Neutrophil (primary cell): Measurements from ENCODE around the gene IFITM2.
"Not testable (repeated sequence)": the region's sequence is repeated elsewhere in the genome, so short reads cannot be mapped to it uniquely, and the experiment has no call there.

Source experiments
- H3K27ac ChIP-seq: fragments of 200-600 bp; sonication (generic); 2 replicates; pipeline ENCODE4 v1.5.1; 2016; ENCODE audit warnings: mild to moderate bottlenecking, moderate library complexity
- H3K27me3 ChIP-seq: fragments of 200-600 bp; sonication (generic); 2 replicates; pipeline ENCODE4 v1.6.0; 2016; ENCODE audit warnings: mild to moderate bottlenecking
- H3K36me3 ChIP-seq: fragments of 200-600 bp; sonication (generic); 2 replicates; pipeline ENCODE4 v1.5.1; 2017
- H3K4me1 ChIP-seq, 2 experiments: fragments of 200-600 bp in 1 of 2; sonication (generic) in 1 of 2; 1 replicate in 1 of 2; 2 replicates in 1 of 2; pipeline versions ENCODE4 v1.5.1 to v1.6.1; 2013 to 2016; ENCODE audit warnings: low read depth in 1 of 2, low read length in 1 of 2, mild to moderate bottlenecking in 1 of 2, moderate library complexity in 1 of 2; ENCODE audit not compliant: control insufficient read depth in 1 of 2, insufficient read depth in 1 of 2
- H3K4me3 ChIP-seq, 2 experiments: fragments of 200-600 bp in 1 of 2; sonication (generic) in 1 of 2; 1 replicate in 1 of 2; 2 replicates in 1 of 2; pipeline ENCODE4 v1.5.1; 2013 to 2016; ENCODE audit warnings: low read depth in 1 of 2, low read length in 1 of 2, mild to moderate bottlenecking in 1 of 2, moderate library complexity in 1 of 2
- H3K9me3 ChIP-seq: fragments of 200-600 bp; sonication (generic); 2 replicates; pipeline ENCODE4 v1.5.1; 2016
- TF ChIP-seq, protein P1 (sequence below): fragments of 200-600 bp; sonication (generic); IDR thresholded peaks from 2 replicates; pipeline ENCODE4 v1.5.1; 2016; ENCODE audit warnings: antibody characterized with exemption

Gene IFITM2

DNA sequence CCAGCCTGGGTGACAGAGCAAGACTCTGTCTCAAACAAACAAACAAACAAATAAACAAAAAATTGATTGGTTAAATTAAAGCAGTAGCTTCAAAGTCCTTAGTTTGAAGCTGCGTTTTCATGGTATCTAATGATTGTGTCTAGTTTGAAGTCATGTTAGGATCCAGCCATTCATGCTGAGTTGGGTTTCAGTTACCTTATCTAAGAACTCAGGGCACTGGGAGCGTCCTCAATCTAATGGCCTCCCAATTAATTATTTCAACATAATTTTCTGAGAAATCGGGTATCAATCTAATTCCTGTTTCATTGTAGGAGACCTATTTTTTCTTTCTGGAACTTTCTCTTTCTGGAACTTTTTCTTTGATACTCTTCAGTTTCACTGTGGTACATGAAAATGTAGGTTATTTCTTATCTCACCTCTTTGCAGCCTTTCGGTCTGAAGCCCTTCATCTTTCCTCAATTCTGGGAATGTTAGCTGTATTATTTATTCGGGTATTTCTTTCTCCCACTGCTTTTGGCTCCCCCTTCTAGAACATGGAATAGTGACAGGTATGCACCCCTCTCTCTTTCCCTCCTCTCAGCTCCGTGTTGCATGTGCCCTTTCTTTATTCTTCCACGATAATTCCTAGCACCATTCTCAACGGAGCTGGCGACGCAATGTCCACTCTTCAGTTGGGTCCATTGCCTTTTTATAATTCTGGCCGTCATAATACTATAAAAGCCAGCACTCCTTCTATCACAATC, 37.4 kb downstream of the IFITM2 start:
- Histone ChIP-seq H3K27ac (no peak overlapping the region), H3K4me3 (no peak overlapping the region), H3K27me3 (peaks cover 21% of the 10 kb centered on the region), H3K9me3 (no peaks in the 10 kb centered on the region), H3K36me3 (no peaks in the 10 kb centered on the region), H3K4me1 (peaks cover 9 to 12% of the 10 kb centered on the region in 2 experiments)
- TF ChIP-seq, protein P1, sequence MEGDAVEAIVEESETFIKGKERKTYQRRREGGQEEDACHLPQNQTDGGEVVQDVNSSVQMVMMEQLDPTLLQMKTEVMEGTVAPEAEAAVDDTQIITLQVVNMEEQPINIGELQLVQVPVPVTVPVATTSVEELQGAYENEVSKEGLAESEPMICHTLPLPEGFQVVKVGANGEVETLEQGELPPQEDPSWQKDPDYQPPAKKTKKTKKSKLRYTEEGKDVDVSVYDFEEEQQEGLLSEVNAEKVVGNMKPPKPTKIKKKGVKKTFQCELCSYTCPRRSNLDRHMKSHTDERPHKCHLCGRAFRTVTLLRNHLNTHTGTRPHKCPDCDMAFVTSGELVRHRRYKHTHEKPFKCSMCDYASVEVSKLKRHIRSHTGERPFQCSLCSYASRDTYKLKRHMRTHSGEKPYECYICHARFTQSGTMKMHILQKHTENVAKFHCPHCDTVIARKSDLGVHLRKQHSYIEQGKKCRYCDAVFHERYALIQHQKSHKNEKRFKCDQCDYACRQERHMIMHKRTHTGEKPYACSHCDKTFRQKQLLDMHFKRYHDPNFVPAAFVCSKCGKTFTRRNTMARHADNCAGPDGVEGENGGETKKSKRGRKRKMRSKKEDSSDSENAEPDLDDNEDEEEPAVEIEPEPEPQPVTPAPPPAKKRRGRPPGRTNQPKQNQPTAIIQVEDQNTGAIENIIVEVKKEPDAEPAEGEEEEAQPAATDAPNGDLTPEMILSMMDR, result no peak

DNA sequence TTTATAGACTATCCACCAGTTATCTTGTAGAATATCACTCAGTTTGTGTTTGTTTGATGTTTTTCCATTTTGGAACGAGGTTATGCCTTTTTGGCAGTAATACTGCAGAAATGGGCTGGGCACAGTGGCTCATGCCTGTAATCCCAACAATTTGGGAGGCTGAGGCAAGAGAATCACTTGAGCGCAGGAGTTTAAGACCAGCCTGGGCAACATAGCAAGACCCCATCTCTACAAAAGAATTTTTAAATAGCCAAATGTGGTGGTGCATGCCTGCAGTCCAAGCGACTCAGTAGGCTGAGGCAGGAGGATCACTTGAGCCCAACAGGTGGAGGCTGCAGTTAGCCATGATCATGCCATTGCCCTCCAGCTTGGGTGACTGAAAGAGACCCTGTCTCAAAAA, 38.9 kb downstream of the IFITM2 start:
- Histone ChIP-seq H3K4me3 (no peak overlapping the region), H3K9me3 (no peaks in the 10 kb centered on the region), H3K27ac (no peak overlapping the region), H3K27me3 (peaks cover 37% of the 10 kb centered on the region), H3K36me3 (no peaks in the 10 kb centered on the region), H3K4me1 (peaks cover 17 to 19% of the 10 kb centered on the region in 2 experiments)
- TF ChIP-seq, protein P1, result no peak

DNA sequence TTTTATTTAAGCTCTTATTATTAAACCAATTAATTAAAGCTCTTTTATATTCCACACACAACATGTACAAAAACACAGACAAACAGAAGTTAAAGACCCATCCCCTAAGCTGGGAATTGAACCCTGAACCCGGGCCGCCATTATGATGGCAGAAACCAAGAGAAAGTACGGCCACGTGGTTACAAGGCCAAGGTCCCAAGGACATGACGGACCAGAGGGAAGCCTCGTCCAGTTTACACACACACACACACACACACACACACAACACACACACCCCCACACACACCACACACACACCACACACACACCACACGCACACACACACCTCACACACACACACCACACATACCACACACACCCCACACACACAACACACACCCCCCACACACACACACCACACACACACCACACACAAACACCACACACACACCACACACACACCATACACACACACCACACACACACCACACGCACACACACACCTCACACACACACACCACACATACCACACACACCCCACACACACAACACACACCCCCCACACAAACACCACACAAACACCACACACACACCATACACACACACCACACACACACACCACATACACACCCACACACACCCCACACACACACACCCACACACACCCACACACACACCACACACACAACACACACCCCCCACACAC, 41.8 kb downstream of the IFITM2 start:
- not testable (repeated sequence) for H3K4me3 ChIP-seq, H3K27ac ChIP-seq, H3K9me3 ChIP-seq, H3K36me3 ChIP-seq
- H3K4me1 ChIP-seq, result peaks cover 22 to 32% of the 10 kb centered on the region in 2 experiments
- H3K27me3 ChIP-seq, result peaks cover 62% of the 10 kb centered on the region

GRCh38 chr11:350033-350722, 42.6 kb downstream of the IFITM2 start:
- Histone ChIP-seq H3K27ac (peak overlapping the region; percentile 62), H3K27me3 (peaks cover 63% of the 10 kb centered on the region), H3K4me3 (peak overlapping the region in 1 of 2 experiments; percentile 50), H3K4me1 (peaks cover 24 to 39% of the 10 kb centered on the region in 2 experiments)
- not testable (repeated sequence) for H3K36me3 ChIP-seq, H3K9me3 ChIP-seq

DNA sequence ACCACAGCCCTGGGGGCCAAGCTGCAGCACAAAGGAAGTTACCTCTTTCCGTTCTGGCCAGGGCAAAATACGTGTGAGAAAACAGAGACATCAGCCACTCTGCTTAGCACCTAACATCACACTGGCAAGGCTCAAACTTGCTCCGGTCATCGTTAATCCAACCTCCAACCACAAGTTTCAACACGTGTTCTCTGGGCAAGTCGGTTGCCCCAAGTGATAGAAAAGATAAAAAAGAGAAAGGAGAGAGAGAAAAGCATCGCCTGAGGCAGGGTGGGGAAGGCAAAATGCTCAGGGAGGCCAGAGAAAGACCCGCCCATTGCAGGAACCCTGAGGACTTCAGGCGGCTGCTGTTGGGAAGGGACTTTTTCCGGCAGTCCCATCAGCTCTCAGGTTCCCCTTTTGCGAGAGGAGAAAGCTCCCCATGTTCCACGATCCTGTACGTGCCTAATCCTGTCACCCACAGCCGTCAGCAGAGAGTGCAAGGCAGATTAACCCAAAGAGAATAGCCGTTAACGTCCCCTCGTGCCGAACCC, 43.2 kb downstream of the IFITM2 start:
- peak overlapping the region; percentile 62 for H3K27ac ChIP-seq
- no peaks in the 10 kb centered on the region for H3K36me3 ChIP-seq
- peaks cover 30 to 45% of the 10 kb centered on the region in 2 experiments for H3K4me1 ChIP-seq
- TF ChIP-seq, protein P1, result no peak
- H3K4me3 ChIP-seq, result peak overlapping the region in 1 of 2 experiments; percentile 50
- H3K9me3 ChIP-seq, result no peaks in the 10 kb centered on the region
- peaks cover 70% of the 10 kb centered on the region for H3K27me3 ChIP-seq

DNA sequence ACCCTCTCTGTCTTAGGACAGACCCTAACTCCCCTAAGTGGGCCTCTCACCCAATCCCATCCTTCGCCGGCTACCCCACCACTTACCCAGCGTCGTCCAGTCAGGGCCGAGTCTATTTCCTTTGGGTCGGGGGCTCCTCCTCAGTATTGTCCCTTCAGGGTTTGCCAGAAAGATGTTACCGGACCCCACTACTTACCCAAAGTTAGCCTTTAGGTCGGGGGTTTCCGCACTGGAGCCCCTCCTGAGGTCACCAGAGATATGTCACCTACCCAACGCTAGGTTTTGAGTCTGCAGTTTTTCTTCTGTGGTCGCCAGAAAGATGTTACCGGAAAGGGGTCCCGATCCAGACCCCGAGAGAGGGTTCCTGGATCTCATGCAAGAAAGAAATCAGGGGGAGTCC, 43.8 kb downstream of the IFITM2 start:
- TF ChIP-seq, protein P1, result no peak
- Histone ChIP-seq H3K4me1 (peaks cover 31 to 46% of the 10 kb centered on the region in 2 experiments), H3K27me3 (peaks cover 73% of the 10 kb centered on the region), H3K4me3 (no peak overlapping the region), H3K9me3 (no peaks in the 10 kb centered on the region), H3K36me3 (no peaks in the 10 kb centered on the region), H3K27ac (peak overlapping the region; percentile 62)
